ENCODE results near the gene CAPNS1.
"Not testable (repeated sequence)": the region's sequence is repeated elsewhere in the genome, so short reads cannot be mapped to it uniquely, and the experiment has no call there.

Gene CAPNS1

GRCh38 chr19:36114721-36115452 lies 25.0 kb upstream of the CAPNS1 start, which contains the start of gene POLR2I:
POLR2I (minus strand) TSS chr19:36114875; CDS start chr19:36114856, 19 bp downstream.
- peak; percentile 98 for DNase-seq

GRCh38 chr19:36115453-36116343 lies 24.2 kb upstream of the CAPNS1 start, which contains the start of gene TBCB:
TBCB (plus strand) TSS chr19:36115468; CDS start chr19:36115561, 93 bp downstream.
- DNase-seq = peak; percentile 94

GRCh38 chr19:36116344-36116637 lies 23.6 kb upstream of the CAPNS1 start:
- no peak for DNase-seq

GRCh38 chr19:36120092-36120983 lies 19.5 kb upstream of the CAPNS1 start:
- DNase-seq = no peak

- DNase-seq = no peak
Observed at GRCh38 chr19:36120984-36121358, 18.9 kb upstream of the CAPNS1 start.

GRCh38 chr19:36121486-36122124 lies 18.3 kb upstream of the CAPNS1 start:
- no peak for DNase-seq

- DNase-seq = no peak
Observed at GRCh38 chr19:36125557-36125956, 14.3 kb upstream of the CAPNS1 start.

- DNase-seq = peak; percentile 20
Observed at GRCh38 chr19:36128392-36128736, 11.5 kb upstream of the CAPNS1 start.

- DNase-seq = not testable (repeated sequence)
Observed at GRCh38 chr19:36131221-36131620, 8.6 kb upstream of the CAPNS1 start.

GRCh38 chr19:36134867-36135266 lies 5.0 kb upstream of the CAPNS1 start:
- not testable (repeated sequence) for DNase-seq

GRCh38 chr19:36136964-36137686 lies 2.7 kb upstream of the CAPNS1 start:
- DNase-seq = peak; percentile 25

GRCh38 chr19:36139120-36139472 lies 770 bp upstream of the CAPNS1 start:
- no peak for DNase-seq

GRCh38 chr19:36140304-36141038 lies 605 bp downstream of the CAPNS1 start:
- DNase-seq = peak; percentile 68

GRCh38 chr19:36141039-36141927 lies 1.4 kb downstream of the CAPNS1 start:
- DNase-seq = peak; percentile 89

GRCh38 chr19:36142046-36142445 lies 2.2 kb downstream of the CAPNS1 start:
- DNase-seq = no peak

GRCh38 chr19:36142496-36142895 lies 2.6 kb downstream of the CAPNS1 start:
- no peak for DNase-seq

- DNase-seq = no peak
Observed at GRCh38 chr19:36144624-36145023, 4.8 kb downstream of the CAPNS1 start.

GRCh38 chr19:36149673-36150406 lies 10.0 kb downstream of the CAPNS1 start:
- DNase-seq = no peak

- DNase-seq = no peak
Observed at GRCh38 chr19:36150586-36150985, 10.7 kb downstream of the CAPNS1 start.

Measured in stimulated activated CD4-positive, alpha-beta T cell treated with anti-CD3 and anti-CD28 coated beads, Interleukin-15, amount 100 ng/mL, for 24 hours (primary cell).